Activated T-helper 1 cell treated with anti-CD3 and anti-CD28 coated beads, Interleukin-12 subunit alpha, Interleukin-12 subunit beta, Interleukin-2, Interleukin-4 antibody, amounts not matched to agents 30 ng/mL and 10 ng/mL and 1 ng/mL, durations not matched to agents 14 hours and 24 hours and 36 hours (primary cell): Measurements from ENCODE around the gene ATAD3B. TPM values are rescaled to one million over a fixed set of nuclear protein-coding genes. Genes with fewer than 3 reads are reported as not detected.
A peak's percentile ranks its signal among the peaks of the same experiment; 100 is the strongest.
"Not testable (repeated sequence)": the region's sequence is repeated elsewhere in the genome, so short reads cannot be mapped to it uniquely, and the experiment has no call there.

Experiments
- DNase-seq: peaks from one replicate; pipeline ENCODE4 v3.0.0; 2021; ENCODE audit warnings: low spot score
- H3K27ac Mint-ChIP-seq: one replicate; pipeline ENCODE4 v1.8.0; 2021; ENCODE audit warnings: mild to moderate bottlenecking, mixed read lengths
- H3K27me3 Mint-ChIP-seq: one replicate; pipeline ENCODE4 v1.8.0; 2022; ENCODE audit warnings: mild to moderate bottlenecking, moderate library complexity, mixed read lengths; ENCODE audit not compliant: insufficient read depth
- H3K36me3 Mint-ChIP-seq: one replicate; pipeline ENCODE4 v1.8.0; 2021; ENCODE audit warnings: low read depth, mixed read lengths
- H3K4me1 Mint-ChIP-seq: one replicate; pipeline ENCODE4 v1.8.0; 2021; ENCODE audit warnings: low read depth, mixed read lengths
- H3K4me3 Mint-ChIP-seq: one replicate; pipeline ENCODE4 v1.8.0; 2021; ENCODE audit warnings: mild to moderate bottlenecking, moderate library complexity, mixed read lengths
- H3K9me3 Mint-ChIP-seq: one replicate; pipeline ENCODE4 v1.8.0; 2021; ENCODE audit warnings: mixed read lengths
- intact Hi-C: fragments of 100-400 bp; cut with micrococcal nuclease; formaldehyde crosslinking; loops from one replicate; pipeline ENCODE4 v1.15.1; 2024
- total RNA-seq: library from RNA; stranded (reverse); gene quantifications from 2 replicates; pipeline ENCODE4 v1.2.3, GENCODE V29; 2022

ATAD3B gene
- total RNA-seq, 1 donor from 2014 or later: 113 TPM

- H3K9me3 Mint-ChIP-seq, H3K27ac Mint-ChIP-seq, H3K4me3 Mint-ChIP-seq, DNase-seq, H3K4me1 Mint-ChIP-seq, intact Hi-C loops, H3K27me3 Mint-ChIP-seq: not testable (repeated sequence)
- H3K36me3 Mint-ChIP-seq: peaks cover 17% of the 10 kb centered on the region
Measured at GRCh38 chr1:1484976-1485750, 13.6 kb downstream of the ATAD3B start.

DNA sequence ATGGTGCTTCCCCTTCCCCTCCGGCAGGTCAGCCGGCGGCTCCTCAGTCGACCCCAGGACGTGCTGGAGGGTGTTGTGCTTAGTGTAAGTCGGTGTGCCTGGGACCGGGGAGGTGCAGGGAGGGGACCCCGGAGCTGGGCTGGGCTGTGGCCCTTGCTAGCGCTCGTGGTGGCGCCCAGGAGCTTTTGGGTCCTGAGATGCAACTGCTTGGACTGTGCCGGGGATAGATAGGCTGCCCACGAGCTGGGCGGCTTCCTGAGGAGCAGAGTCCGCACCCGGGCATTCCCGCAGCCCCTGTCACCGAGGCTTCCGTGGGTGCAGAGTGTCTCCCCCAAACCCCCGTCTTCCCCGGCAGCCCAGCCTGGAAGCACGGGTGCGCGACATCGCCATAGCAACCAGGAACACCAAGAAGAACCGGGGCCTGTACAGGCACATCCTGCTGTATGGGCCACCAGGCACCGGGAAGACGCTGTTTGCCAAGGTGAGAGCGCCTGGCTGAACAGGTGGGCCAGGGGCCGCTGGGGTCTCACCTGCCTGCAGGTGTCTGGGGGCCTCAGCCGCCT, 14.3 kb downstream of the ATAD3B start:
- peaks cover 21% of the 10 kb centered on the region for H3K36me3 Mint-ChIP-seq
- DNase-seq, H3K4me1 Mint-ChIP-seq, H3K27me3 Mint-ChIP-seq, H3K4me3 Mint-ChIP-seq, H3K27ac Mint-ChIP-seq, intact Hi-C loops, H3K9me3 Mint-ChIP-seq: not testable (repeated sequence)

- Mint-ChIP-seq H3K27ac (no peak overlapping the region), H3K27me3 (no peaks in the 10 kb centered on the region), H3K4me1 (no peaks in the 10 kb centered on the region), H3K4me3 (no peak overlapping the region), H3K36me3 (peaks cover 31% of the 10 kb centered on the region), H3K9me3 (no peaks in the 10 kb centered on the region)
- no peak for DNase-seq
- intact Hi-C loops: no loop called here
Measured at GRCh38 chr1:1487701-1488100, 16.1 kb downstream of the ATAD3B start.

- no peak overlapping the region for H3K4me3 Mint-ChIP-seq
- peaks cover 11% of the 10 kb centered on the region for H3K9me3 Mint-ChIP-seq
Measured at GRCh38 chr1:1489231-1489630, 17.7 kb downstream of the ATAD3B start.

GRCh38 chr1:1489861-1490260, 18.3 kb downstream of the ATAD3B start:
- DNase-seq: no peak
- Mint-ChIP-seq H3K9me3 (peaks cover 11% of the 10 kb centered on the region), H3K4me1 (no peaks in the 10 kb centered on the region), H3K4me3 (no peak overlapping the region), H3K27me3 (no peaks in the 10 kb centered on the region), H3K27ac (no peak overlapping the region), H3K36me3 (peaks cover 39% of the 10 kb centered on the region)
- intact Hi-C loops: no loop called here

More at GRCh38 chr1:1489231-1489630, 17.7 kb downstream of the ATAD3B start:
- peaks cover 41% of the 10 kb centered on the region for H3K36me3 Mint-ChIP-seq
- no peaks in the 10 kb centered on the region for H3K4me1 Mint-ChIP-seq
- no peaks in the 10 kb centered on the region for H3K27me3 Mint-ChIP-seq
- no peak overlapping the region for H3K27ac Mint-ChIP-seq
- DNase-seq: no peak
- intact Hi-C loops: no loop called here

GRCh38 chr1:1490633-1491230, 19.2 kb downstream of the ATAD3B start:
- H3K4me3 Mint-ChIP-seq: no peak overlapping the region
- no peak overlapping the region for H3K27ac Mint-ChIP-seq
- H3K9me3 Mint-ChIP-seq: peaks cover 11% of the 10 kb centered on the region
- intact Hi-C loops: no loop called here
- no peaks in the 10 kb centered on the region for H3K27me3 Mint-ChIP-seq
- DNase-seq: no peak
- H3K36me3 Mint-ChIP-seq: peaks cover 39% of the 10 kb centered on the region
- no peaks in the 10 kb centered on the region for H3K4me1 Mint-ChIP-seq

GRCh38 chr1:1491601-1492000, 20.0 kb downstream of the ATAD3B start:
- DNase-seq: no peak
- Mint-ChIP-seq H3K9me3 (peaks cover 11% of the 10 kb centered on the region), H3K4me1 (no peaks in the 10 kb centered on the region), H3K36me3 (peaks cover 39% of the 10 kb centered on the region), H3K27me3 (no peaks in the 10 kb centered on the region), H3K4me3 (no peak overlapping the region), H3K27ac (no peak overlapping the region)
- intact Hi-C loops: no loop called here

DNA sequence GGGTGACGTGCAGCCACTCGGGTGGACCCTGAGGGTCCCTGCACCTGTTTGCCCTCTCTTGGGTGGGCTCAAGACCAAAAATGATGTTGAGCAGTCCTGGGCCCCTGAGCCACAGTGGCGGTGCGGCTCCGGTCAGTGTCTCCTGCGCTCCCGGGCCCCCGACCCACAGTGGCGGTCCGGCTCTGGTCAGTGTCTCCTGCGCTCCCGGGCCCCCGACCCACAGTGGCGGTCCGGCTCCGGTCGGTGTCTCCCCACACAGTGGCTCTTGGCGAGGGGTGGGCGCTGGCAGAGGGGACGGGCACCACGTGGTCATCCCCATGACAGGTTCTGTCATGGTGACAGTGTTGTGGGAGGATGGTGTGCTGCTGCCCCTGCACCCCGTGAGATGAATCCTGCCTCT, 22.7 kb downstream of the ATAD3B start:
- H3K27me3 Mint-ChIP-seq, H3K4me3 Mint-ChIP-seq, H3K4me1 Mint-ChIP-seq, DNase-seq, H3K27ac Mint-ChIP-seq, intact Hi-C loops: not testable (repeated sequence)
- peaks cover 11% of the 10 kb centered on the region for H3K9me3 Mint-ChIP-seq
- peaks cover 32% of the 10 kb centered on the region for H3K36me3 Mint-ChIP-seq

DNA sequence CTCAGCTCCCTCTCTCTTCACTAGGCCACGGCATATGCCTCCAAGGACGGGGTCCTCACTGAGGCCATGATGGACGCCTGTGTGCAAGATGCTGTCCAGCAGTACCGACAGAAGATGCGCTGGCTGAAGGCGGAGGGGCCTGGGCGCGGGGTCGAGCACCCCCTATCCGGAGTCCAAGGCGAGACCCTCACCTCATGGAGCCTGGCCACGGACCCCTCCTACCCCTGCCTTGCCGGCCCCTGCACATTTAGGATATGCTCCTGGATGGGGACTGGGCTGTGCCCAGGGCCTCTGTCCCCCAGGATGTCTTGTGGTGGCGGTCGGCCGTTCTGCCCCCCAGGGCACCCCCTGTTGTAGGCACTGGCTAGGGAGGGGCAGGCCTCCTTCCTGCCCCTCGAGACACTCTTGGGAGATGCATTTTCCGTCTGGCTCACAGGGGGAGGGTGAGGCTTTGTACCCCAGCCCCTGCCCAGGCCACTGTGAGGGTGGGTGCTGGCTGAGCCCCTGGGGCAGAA, 24.0 kb downstream of the ATAD3B start:
- H3K27me3 Mint-ChIP-seq, H3K4me1 Mint-ChIP-seq, intact Hi-C loops, H3K4me3 Mint-ChIP-seq, DNase-seq, H3K27ac Mint-ChIP-seq: not testable (repeated sequence)
- H3K9me3 Mint-ChIP-seq: peaks cover 11% of the 10 kb centered on the region
- H3K36me3 Mint-ChIP-seq: peaks cover 29% of the 10 kb centered on the region

DNA sequence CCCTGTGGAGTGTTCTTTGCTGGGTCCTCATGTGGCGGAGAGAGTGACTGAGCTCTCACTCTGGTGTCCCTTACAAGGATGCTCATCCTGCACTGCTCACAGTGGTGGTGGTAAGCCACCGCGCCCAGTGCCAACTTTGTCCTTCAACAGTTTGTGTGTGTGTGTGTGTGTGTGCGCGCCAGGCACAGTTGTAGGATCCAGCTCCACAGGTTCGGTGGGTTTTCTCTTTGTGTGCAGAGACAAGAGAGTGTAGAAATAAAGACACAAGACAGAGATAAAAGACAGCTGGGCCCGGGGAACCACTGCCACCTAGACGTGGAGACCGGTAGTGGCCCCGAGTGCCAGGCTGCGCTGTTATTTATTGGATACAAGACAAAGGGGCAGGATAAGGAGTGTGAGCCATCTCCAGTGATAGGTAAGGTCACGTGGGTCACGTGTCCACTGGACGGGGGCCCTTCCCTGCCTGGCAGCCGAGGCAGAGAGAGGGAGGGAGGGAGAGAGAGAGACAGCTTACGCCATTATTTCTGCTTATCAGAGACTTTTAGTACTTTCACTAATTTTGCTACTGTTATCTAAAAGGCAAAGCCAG, 33.3 kb downstream of the ATAD3B start:
- intact Hi-C loops: loop anchor here (1.0 to 2.0 kb wide), 2 partner anchors 34 to 98 kb away; partner anchors contain the start of genes ATAD3B and MRPL20
- DNase-seq: peak; percentile 67
- H3K9me3 Mint-ChIP-seq, H3K36me3 Mint-ChIP-seq, H3K27me3 Mint-ChIP-seq: not testable (repeated sequence)
- Mint-ChIP-seq H3K27ac (peak overlapping the region; percentile 88), H3K4me1 (peaks cover 14% of the 10 kb centered on the region), H3K4me3 (peak overlapping the region; percentile 43)

DNA sequence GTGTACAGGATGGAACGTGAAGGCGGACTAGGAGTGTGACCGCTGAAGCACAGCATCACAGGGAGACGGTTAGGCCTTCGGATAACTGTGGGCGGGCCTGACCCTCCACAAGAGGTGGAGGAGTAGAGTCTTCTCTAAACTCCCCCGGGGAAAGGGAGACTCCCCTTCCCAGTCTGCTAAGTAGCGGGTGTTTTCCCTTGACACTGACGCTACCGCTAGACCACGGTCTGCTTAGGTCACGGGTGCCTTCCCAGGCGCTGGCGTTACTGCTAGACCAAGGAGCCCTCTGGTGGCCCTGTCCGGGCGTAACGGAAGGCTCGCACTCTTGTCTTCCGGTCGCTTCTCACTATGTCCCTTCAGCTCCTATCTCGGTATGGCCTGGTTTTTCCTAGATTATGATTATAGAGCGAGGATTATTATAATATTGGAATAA, 33.8 kb downstream of the ATAD3B start:
- peaks cover 14% of the 10 kb centered on the region for H3K4me1 Mint-ChIP-seq
- not testable (repeated sequence) for H3K27me3 Mint-ChIP-seq

GRCh38 chr1:1505801-1506200, 34.2 kb downstream of the ATAD3B start:
- H3K4me1 Mint-ChIP-seq: peaks cover 17% of the 10 kb centered on the region
- H3K36me3 Mint-ChIP-seq, H3K4me3 Mint-ChIP-seq, H3K9me3 Mint-ChIP-seq, DNase-seq, H3K27ac Mint-ChIP-seq, H3K27me3 Mint-ChIP-seq: not testable (repeated sequence)
- intact Hi-C loops: loop anchor here (1.0 to 2.0 kb wide), 2 partner anchors 35 to 98 kb away; partner anchors contain the start of genes ATAD3B and MRPL20

More for the DNA sequence above, 33.8 kb downstream of the ATAD3B start:
- not testable (repeated sequence) for H3K36me3 Mint-ChIP-seq, H3K9me3 Mint-ChIP-seq, DNase-seq
- Mint-ChIP-seq H3K27ac (peak overlapping the region; percentile 88), H3K4me3 (peak overlapping the region; percentile 43)
- intact Hi-C loops: loop anchor here (1.0 to 2.0 kb wide), 2 partner anchors 35 to 98 kb away; partner anchors contain the start of genes ATAD3B and MRPL20
